GM18520 (cell line): Measurements from ENCODE around the gene MED13L.
"Not testable (repeated sequence)": the region's sequence is repeated elsewhere in the genome, so short reads cannot be mapped to it uniquely, and the experiment has no call there.

ENCODE experiments used
- ATAC-seq: cut with Tn5 transposase; IDR thresholded peaks from one replicate; pipeline ENCODE4 v1.9.1; 2021; ENCODE audit not compliant: unreplicated experiment

MED13L gene

DNA sequence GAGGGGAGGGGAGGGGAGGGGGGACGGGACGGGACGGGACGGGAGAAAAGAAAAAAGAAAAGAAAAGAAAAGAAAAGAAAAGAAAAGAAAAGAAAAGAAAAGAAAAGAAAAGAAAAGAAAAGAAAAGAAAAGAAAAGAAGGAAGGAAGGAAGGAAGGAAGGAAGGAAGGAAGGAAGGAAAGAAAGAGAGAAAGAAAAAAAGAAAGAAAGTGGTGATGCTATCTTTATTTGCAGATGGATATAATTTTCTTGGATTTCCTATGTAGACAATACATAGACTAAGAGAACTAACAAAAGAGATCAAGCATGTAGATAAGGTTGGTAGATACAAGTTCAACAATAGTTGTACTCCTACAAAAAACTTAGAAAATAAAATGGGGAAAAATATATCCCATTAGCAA, 245.9 kb downstream of the MED13L start:
- ATAC-seq = not testable (repeated sequence)

DNA sequence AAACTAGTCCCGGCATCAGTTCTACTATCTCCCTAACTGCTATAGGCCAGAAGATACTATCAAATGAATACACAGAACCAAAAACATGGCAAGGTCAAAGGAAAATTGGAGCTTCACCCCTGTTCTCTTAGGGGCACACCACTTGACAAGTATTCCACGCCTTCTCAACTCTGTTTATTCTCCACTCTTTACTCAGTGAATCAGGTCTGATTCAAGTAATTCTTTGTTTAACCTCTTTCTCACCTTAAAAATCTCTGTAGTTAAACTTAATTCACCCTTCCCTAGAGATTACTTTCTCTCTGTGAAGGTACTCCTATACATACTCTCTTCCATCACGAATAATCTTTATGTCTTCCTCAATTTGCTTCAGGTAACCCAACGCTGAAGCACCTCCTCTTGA, 248.9 kb downstream of the MED13L start:
- no peak for ATAC-seq

DNA sequence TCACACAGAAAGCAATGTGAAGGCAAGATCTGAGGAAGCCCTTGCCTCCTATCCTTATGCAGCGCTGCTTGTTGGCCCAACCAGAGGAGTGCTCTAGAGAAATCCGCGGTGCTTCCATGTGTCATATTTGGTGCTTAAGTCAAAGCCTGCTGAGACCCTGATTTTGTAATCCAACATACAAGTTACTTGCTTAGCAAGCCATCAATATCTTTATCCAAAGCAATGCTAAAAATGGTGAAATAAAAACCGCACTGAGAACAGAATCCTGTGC, 250.0 kb downstream of the MED13L start:
- no peak for ATAC-seq

DNA sequence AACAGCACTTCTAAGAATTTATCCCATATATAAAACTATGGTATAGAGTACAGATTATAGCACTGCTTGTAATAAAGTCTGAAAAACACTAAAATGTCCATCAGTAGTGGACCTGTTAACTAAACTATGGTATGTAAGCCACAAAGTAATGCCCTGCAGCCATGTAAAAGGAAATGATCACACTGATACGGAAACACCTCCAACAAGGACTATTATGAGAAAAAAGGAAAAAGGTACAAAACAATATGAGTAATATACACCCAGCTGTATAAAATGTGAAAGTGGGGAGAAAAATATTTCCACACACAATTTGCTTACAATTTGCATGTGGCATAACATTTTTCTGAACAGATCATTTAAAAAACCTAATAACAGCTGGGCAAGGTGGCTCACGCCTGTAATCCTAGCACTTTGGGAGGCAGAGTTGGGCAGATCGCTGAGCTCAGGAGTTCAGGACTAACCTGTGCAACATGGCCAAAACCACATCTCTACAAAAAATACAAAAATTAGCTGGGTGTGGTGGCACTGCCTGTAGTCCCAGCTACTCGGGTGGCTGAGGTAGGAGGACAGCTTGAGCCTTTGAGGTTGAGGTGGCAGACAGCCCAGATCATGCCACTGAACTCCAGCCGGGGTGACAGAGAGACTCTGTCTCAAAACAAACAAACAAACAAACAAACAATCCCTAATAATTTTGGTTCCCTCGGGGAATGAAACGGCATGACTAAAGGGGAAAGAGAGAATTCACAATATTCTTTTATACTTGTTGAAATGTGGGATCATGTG, 250.5 kb downstream of the MED13L start:
- no peak for ATAC-seq

DNA sequence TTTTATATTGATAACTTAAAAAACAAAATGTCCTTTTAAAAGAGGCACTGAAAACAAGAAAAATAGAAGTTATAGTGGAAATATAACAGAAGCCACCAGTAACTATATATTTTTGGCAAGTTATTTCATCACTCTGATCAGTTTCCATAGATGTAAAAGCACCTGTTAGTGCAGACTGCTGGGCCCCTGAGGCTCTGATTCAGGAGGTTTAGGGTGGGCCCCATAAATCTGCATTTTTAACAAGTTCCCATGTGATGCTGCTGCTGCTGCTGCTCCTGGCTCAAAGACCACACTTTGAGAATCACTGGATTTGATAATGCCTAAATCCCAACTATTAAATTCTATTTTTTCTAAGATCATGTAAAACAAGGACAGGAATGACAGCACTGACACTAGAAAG, 251.1 kb downstream of the MED13L start:
- ATAC-seq = no peak

DNA sequence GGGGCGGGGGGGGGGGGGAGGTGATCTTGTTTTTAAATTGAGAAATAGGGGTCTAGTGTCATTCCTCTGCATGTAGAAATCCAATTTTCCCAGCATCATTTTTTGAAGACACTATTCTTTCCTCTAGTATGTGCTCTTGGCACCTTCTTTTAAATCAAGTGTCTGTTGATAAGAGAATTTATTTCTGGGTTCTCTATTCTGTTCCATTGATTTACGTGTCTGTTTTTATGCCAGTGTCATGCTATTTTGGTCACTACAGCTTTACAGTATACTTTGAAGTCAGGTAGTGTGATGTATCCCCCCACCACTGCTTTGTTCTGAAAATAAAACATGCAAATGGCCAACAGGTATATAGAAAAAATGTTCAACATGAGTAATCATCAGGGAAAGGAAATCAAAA, 252.7 kb downstream of the MED13L start:
- ATAC-seq = no peak

DNA sequence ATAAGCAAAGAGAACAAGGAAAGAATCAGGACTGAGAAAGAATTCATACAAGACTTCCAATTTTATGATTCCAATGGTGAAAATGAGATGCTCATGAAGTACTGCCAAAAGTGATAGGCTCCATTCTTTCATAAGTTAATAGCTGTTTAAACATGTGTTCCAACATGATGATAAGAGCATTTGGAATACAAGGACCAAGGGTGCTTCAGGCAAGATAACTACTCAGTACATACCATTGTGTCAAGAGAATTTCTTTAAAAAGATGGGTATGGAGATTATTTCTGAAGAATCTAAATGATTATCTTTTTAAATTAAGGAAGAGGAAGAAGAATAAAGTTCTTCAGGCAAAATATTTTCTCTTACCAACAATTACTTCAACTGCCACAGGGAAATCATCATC, 258.1 kb downstream of the MED13L start:
- no peak for ATAC-seq

DNA sequence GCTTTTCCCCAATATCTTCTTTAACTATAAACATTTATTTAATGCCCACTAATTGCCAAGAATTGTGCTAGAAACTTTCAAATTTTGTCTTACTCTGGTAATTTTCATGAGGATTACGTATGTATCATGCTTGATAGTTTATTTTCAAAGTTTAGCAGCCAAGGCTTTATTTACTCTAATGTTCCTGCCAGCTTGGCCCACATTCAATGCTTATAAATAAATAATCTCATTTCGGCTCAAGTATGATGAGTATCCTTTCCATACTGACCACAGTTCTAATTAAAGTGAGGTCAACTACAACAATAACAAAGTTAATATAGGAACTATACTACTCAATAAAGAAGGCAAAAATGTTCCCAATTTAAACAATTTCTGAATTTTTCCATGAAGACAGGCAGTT, 259.2 kb downstream of the MED13L start:
- ATAC-seq = no peak

DNA sequence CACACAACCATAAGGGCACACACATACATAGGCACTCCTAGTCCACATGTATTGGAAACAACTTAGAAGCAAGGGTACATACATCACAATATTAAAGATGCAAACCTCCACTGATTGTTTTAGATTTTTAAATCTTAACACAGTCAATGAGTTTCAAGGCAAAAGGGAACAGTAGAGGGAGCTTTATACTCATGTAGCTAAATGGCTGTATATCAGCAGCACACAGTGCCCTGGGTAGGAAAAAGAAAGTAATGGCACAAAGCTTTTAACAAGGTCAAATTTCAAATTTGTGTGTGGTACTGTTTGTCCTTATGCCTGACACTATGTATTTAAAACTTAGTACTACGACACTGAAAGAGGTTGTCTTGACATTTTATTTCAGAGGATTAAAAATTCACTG, 262.0 kb downstream of the MED13L start:
- ATAC-seq = no peak

DNA sequence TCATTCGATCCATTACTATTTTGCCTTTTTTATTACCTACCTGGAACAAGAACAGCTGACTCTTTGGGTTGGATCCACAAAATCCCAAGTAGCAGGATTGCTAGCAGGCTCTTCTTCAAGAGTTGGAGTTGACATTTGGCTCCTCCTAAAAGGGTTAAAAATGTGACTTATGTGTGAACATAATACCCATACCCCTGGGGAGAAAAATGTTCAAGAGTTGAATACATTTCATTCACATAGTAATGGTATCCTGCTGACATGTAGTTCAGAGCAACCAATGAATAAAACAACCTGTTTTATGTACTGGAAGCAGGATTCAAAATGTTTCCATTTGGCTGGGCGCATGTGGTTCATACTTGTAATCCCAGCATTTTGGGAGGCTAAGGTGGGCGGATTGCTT, 264.7 kb downstream of the MED13L start:
- no peak for ATAC-seq

DNA sequence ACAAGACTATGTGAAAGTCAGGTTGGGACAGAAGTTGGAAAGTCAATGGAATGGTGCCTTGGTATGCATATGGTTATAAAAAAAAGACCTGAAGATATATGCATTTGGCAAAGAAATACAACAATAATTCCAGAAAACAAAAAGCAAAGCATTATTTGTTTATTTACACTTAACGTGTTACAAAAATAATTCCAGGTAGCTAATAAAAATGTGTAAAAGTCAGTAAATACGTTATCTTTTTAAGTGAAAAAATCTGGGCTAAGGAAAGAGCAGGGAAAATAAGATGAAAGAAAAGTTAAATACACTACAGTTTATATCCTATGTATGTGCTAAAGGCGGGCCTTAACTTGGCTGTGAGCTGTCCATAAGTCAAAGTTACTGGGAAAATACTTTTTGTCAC, 266.3 kb downstream of the MED13L start:
- no peak for ATAC-seq

DNA sequence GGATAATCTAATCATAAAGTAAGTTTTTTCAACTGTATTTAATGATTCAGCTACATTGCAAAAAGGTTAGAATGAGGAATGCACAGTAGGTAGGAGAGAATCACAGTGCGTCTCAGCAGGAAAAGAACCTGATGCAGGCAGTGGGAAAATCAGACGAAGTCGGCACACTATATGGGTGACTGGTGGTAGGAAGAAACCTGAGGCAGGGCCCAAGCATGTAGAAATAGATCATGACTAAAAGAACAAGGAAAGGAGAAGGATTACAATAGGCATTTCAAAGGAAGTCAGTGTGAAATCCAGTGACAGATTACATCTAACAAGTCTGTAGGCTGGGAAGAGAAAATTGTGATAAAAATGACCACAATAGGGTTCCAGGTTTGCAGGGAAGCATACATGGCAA, 267.0 kb downstream of the MED13L start:
- no peak for ATAC-seq

DNA sequence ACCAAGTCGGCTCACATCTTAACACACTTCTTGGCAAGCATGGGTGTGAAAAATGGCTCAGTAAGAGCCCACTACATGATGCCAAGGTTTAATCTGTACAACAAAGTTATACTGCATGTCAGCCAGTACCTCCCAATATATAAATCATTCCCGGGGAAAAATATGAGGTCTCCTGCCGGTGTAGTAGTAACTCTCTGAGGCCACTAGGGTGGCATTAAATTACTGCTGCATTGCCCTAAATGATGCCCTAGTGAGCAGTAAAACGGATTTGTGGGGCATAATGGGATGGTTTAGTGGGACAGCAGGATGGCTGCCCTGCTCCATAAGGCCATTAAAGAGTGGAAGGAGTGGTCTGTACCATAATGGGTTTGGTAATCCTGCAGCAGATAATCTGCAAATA, 267.7 kb downstream of the MED13L start:
- ATAC-seq = no peak

DNA sequence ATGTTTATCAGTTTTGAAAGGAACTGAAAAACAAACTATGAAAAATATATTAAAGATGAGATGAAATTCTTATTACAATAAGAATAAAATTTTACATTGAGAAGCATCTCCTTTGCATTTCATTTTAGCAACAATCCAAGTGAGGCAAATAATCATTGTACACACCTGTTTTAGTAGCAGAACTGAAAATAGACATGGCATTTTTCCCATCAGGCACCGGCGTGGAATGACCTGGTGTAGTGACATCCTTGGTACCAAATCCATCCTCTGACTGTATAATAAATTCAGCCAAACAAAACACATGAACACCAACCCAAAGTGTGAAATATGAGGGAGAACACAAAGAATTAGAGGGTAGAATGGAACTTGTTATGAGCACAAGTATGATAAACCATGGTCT, 271.4 kb downstream of the MED13L start:
- no peak for ATAC-seq

DNA sequence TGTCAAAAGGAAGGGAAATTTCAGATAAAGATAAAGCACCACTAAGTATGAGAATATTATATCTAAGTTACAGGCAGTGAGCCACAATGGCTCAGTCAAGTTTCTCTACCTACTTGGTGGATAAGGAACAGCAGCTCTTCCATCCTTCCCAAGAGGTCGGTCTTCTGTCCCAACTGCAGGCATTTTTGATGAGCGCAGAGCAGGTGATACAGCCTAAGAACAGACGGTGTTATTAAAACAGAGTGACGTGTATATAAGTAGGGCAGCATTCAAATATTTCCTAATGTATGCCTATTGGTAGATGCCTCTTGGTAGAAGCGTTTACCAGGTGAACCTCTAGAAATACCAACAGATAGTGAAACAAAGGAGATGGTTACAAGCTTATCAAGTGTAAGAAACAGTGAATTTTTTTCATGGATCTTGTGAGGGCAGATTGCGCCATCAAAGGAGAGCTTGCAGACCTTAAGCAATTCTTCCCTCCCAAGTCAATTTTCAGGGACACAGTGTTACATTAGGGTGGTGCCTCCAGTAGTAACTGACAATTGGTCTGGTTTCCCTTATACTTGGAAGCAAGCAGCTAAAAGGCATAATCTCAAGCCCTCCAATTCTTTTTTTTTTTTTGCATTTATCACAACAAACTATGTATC, 274.5 kb downstream of the MED13L start:
- ATAC-seq = no peak

DNA sequence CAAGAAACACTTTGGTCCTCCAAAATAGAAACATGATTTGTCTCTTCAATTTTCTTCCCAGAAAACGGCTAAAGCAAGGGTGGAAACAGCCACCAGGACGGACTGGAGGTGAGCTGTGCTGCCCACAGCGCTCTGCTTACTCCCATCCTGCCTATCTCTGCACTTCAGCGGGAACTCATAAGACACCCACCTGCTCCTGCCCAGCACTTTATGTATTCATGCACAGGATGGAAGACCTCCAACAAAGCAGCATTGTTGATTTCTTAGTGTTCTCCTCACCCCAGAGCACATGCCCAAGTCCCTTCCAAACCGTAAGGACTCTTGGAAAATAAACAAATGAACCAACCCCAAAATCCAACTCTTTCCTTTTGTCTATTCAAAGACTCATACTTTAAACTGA, 277.2 kb downstream of the MED13L start:
- no peak for ATAC-seq

DNA sequence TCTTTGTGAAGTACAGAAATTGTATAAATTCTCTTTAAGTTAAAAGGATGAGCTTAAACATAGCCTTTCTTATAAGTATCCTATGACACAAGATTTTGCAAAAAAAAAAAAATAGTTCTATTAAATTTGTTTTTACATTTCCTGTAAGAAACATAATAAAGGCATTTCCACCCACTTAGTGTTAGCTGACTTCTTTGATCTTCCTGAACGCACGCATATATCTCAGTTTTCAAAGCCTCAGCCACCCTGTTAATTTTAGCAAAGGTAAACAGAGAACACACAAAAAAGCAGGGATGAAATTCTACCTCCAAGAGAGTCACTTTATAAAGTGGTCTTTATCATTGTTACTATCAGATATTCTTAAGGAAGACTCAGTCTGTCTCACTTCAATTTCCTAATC, 277.9 kb downstream of the MED13L start:
- no peak for ATAC-seq

DNA sequence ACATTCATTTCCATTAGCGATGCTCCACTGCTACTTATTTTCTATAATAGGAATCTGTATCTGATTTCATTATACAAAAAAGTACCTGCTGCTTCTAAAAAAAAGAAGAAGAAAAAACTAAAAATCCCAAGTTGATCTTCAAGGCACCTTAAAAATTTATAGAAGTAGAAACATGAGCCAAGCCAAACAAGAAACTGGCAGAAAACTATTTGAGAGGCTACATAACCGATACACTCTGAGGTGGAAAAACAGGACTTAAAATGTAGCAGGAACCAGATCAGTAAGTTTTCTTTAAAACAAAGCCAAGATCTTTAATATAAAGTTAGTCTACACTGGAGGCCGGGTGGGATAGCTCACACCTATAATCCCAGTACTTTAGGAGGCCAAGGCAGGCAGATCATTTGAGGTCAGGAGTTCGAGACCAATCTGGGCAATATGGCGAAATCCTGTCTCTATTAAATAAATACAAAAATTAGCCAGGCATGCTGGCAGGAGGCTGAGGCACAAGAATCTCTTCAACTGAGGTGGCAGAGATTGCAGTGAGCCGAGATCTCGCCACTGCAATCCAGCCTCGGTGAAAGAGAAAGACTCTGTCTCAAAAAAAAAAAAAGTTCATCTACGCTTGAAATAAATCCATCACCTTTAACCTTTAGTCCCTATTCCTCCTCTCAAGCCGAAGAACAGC, 278.6 kb downstream of the MED13L start:
- ATAC-seq = no peak

DNA sequence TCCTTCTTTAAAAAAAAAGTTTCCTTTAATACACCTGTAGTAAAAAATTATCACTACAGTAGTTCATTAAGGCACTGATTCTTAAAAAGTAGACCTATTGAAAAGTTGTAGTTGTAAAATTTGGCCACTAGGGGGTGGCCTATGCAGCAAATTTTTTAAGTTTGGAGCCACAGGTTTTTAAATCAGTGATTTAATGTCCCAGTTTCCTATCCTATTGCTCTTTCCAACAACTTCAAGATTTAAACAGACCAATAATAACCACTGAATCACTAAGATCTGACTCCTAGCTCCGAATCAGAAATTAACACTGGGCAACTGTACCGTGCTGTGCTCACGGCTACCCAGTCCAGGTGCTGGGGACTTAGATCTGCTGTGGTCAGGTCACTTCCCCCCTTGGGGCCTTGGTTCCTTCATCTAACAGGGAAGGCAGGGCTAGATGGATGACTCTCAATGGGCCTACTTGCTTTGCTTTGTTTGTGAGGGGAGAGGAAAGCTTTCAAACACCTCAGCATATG, 279.3 kb downstream of the MED13L start:
- ATAC-seq = no peak

DNA sequence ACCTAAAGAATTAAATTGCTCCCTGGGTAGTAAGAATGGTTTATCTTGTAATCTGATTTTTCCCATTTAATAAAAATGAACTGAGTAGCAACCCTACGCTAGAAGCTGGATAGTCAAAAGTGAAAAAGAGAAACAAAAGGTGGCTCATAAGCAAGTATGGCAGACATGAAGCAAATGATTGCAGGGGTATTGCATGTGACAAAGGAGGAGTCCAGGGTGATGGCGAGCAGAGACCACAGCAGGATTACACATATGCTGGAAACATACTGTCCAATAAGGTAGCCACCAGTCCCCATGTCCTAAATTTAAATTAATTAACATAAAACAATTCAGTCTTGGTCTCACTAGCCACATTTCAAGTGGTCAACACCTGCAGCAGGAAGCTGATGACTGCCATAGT, 283.8 kb downstream of the MED13L start:
- no peak for ATAC-seq

DNA sequence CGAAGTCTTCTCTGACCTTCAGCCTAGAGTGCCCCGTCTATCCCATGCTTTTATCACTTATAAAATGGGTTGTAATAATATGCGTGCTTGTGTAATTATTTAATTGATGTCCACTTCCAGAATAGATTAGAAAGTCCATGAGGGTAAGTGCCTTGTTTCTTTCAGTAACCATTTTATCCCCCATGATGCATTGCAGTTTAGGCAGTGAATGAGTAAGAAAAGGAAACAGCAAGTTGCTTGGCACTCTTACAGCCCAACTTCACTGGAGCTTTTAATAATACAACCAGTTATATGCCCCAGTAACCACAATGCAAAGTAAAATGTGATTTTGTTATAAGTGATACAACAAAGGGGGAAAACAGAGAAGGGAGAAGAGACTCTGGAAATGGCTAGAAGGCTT, 287.3 kb downstream of the MED13L start:
- ATAC-seq = no peak
